Measurements from ENCODE around the gene SMDT1. TPM values are rescaled to one million over a fixed set of nuclear protein-coding genes. Genes with fewer than 3 reads are reported as not detected.

Gene SMDT1
- total and polyA plus RNA-seq, 10 of the 15 experiments (the other 5 are each of a cell fraction or from before 2014, with no cell fraction given), result 19.7 to 176 (median 66.3) TPM

- TF ChIP-seq RELA (IDR thresholded peaks at IDR 0.05; ENCODE audit: borderline replicate concordance, partially characterized antibody), result no peak
- no peak for TF ChIP-seq SPI1 (IDR thresholded peaks at IDR 0.05; ENCODE audit: borderline replicate concordance, insufficient read depth, low read depth, low read length)
- TF ChIP-seq, protein P1, sequence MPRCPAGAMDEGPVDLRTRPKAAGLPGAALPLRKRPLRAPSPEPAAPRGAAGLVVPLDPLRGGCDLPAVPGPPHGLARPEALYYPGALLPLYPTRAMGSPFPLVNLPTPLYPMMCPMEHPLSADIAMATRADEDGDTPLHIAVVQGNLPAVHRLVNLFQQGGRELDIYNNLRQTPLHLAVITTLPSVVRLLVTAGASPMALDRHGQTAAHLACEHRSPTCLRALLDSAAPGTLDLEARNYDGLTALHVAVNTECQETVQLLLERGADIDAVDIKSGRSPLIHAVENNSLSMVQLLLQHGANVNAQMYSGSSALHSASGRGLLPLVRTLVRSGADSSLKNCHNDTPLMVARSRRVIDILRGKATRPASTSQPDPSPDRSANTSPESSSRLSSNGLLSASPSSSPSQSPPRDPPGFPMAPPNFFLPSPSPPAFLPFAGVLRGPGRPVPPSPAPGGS (IDR thresholded peaks at IDR 0.05; ENCODE audit: borderline replicate concordance, insufficient read depth, low read depth, low read length, poor library complexity, severe bottlenecking), result no peak
- no peak for TF ChIP-seq ZNF622 (IDR thresholded peaks at IDR 0.05)
- no peak for TF ChIP-seq FOXK2 (IDR thresholded peaks at IDR 0.05)
- TF ChIP-seq E4F1 (IDR thresholded peaks at IDR 0.05; ENCODE audit: borderline replicate concordance, partially characterized antibody), result no peak
- no peak for TF ChIP-seq STAT1 (conservative IDR thresholded peaks at IDR 0.05)
- TF ChIP-seq CBX5 (IDR thresholded peaks at IDR 0.05; ENCODE audit: low read depth), result no peak
- TF ChIP-seq, protein P2, sequence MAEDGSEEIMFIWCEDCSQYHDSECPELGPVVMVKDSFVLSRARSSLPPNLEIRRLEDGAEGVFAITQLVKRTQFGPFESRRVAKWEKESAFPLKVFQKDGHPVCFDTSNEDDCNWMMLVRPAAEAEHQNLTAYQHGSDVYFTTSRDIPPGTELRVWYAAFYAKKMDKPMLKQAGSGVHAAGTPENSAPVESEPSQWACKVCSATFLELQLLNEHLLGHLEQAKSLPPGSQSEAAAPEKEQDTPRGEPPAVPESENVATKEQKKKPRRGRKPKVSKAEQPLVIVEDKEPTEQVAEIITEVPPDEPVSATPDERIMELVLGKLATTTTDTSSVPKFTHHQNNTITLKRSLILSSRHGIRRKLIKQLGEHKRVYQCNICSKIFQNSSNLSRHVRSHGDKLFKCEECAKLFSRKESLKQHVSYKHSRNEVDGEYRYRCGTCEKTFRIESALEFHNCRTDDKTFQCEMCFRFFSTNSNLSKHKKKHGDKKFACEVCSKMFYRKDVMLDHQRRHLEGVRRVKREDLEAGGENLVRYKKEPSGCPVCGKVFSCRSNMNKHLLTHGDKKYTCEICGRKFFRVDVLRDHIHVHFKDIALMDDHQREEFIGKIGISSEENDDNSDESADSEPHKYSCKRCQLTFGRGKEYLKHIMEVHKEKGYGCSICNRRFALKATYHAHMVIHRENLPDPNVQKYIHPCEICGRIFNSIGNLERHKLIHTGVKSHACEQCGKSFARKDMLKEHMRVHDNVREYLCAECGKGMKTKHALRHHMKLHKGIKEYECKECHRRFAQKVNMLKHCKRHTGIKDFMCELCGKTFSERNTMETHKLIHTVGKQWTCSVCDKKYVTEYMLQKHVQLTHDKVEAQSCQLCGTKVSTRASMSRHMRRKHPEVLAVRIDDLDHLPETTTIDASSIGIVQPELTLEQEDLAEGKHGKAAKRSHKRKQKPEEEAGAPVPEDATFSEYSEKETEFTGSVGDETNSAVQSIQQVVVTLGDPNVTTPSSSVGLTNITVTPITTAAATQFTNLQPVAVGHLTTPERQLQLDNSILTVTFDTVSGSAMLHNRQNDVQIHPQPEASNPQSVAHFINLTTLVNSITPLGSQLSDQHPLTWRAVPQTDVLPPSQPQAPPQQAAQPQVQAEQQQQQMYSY (CRISPR knock-in tag; IDR thresholded peaks at IDR 0.05), result no peak
- TF ChIP-seq EED (IDR thresholded peaks at IDR 0.05; ENCODE audit: low read depth), result no peak
- TF ChIP-seq E2F8 (IDR thresholded peaks at IDR 0.05; ENCODE audit: low read depth, partially characterized antibody), result no peak
- no peak for TF ChIP-seq RFX5 (IDR thresholded peaks at IDR 0.05; ENCODE audit: low read depth, low read length)
- no peak for TF ChIP-seq ZNF217 (IDR thresholded peaks at IDR 0.05)
- H3K4me1 ChIP-seq (ENCODE audit: control insufficient read depth, insufficient read depth, low read length), result no peaks in the 10 kb centered on the region
- H2AFZ ChIP-seq (ENCODE audit: control insufficient read depth, low read depth, low read length), result no peak overlapping the region
- H3K79me2 ChIP-seq (ENCODE audit: control insufficient read depth, insufficient read depth, low read length), result no peaks in the 10 kb centered on the region
- ATAC-seq, result no peak
- H4K20me1 ChIP-seq (ENCODE audit: control insufficient read depth, insufficient read depth), result no peaks in the 10 kb centered on the region
- H3K36me3 ChIP-seq (ENCODE audit: control insufficient read depth in 2 of 2, insufficient read depth in 2 of 2, low read length in 1 of 2), result no peaks in the 10 kb centered on the region
- no TSS peak for BruUV-seq (replicated peaks)
- no peak for FAIRE-seq
- in situ Hi-C loops (cut with MboI), result no loop called here
- no peaks in the 10 kb centered on the region for H3K27me3 ChIP-seq (replicated peaks in 1 of 2; ENCODE audit: control insufficient read depth in 2 of 2, insufficient read depth in 2 of 2, low read length in 1 of 2)
- ChIA-PET RAD21 (ENCODE audit: unreplicated experiment) (interaction anchor here (0.6 kb wide), 1 partner anchor 66 kb away, joined by 4 read pairs; no protein-coding TSS in a partner anchor), CTCF (no interaction called here), SMC1A (ENCODE audit: uncharacterized antibody, unreplicated experiment) (no interaction called here), POLR2A (interaction anchor here (0.6 to 0.8 kb wide), 2 partner anchors 25 to 280 kb away, joined by 6 to 10 read pairs; no protein-coding TSS in a partner anchor)
- no peak for DNase-seq (ENCODE audit: low read depth, low spot score)
- no peaks in the 10 kb centered on the region for H3K9me3 ChIP-seq (replicated peaks; ENCODE audit: control insufficient read depth, insufficient read depth, low read length)
- intact Hi-C loops (cut with micrococcal nuclease; ENCODE audit: unreplicated experiment), result no loop called here
- no peak overlapping the region for H3K9ac ChIP-seq (ENCODE audit: control insufficient read depth, insufficient read depth, low read length)
- H3K4me2 ChIP-seq (ENCODE audit: control insufficient read depth, insufficient read depth), result no peak overlapping the region
- H3K27ac ChIP-seq (ENCODE audit: control insufficient read depth, insufficient read depth), result no peak overlapping the region
- 65% methylated on average over 13 of the region's 13 CpGs for WGBS (ENCODE audit: insufficient coverage, insufficient replicate concordance, low lambda C conversion rate, missing lambda C conversion rate)
- H3K4me3 ChIP-seq, result no peak overlapping the region
Measured at GRCh38 chr22:42132457-42132856, 53.0 kb downstream of the SMDT1 start.
